Thoracic aorta (tissue), 2 donors: Measurements from ENCODE around the gene SLC6A9. TPM values are rescaled to one million over a fixed set of nuclear protein-coding genes. Genes with fewer than 3 reads are reported as not detected.

Experiments
- ATAC-seq: fragments of 150-250 bp; one replicate; pipeline ENCODE4 v1.8.0; 2017; ENCODE audit warnings: low read depth; ENCODE audit not compliant: insufficient number of reproducible peaks, low FRiP score
- DNase-seq: peaks from one replicate; pipeline ENCODE4 v3.0.0-alpha.2; 2020; ENCODE audit warnings: low spot score
- H3K27ac ChIP-seq, 2 donors: fragments of 200-600 bp; sonication (generic); 1 replicate in 1 of 2; 2 replicates in 1 of 2; pipeline ENCODE4 v1.5.1; 2016; ENCODE audit warnings: mild to moderate bottlenecking in 2 of 2, moderate library complexity in 2 of 2
- H3K27me3 ChIP-seq: fragments of 200-600 bp; sonication (generic); replicated peaks from 2 replicates; pipeline ENCODE4 v1.6.0; 2016; ENCODE audit warnings: mild to moderate bottlenecking; ENCODE audit not compliant: insufficient read depth
- H3K36me3 ChIP-seq: fragments of 200-600 bp; sonication (generic); one replicate; pipeline ENCODE4 v1.5.1; 2016
- H3K4me1 ChIP-seq, 2 donors: fragments of 200-600 bp; sonication (generic); 1 replicate in 1 of 2; 2 replicates in 1 of 2; pipeline versions ENCODE4 v1.5.1 to v1.6.0; 2016; ENCODE audit warnings: low read depth in 2 of 2, mild to moderate bottlenecking in 1 of 2; ENCODE audit not compliant: control insufficient read depth in 1 of 2
- H3K4me3 ChIP-seq: fragments of 200-600 bp; sonication (generic); 2 replicates; pipeline ENCODE4 v1.5.1; 2016; ENCODE audit warnings: mild to moderate bottlenecking
- H3K9me3 ChIP-seq: fragments of 200-600 bp; sonication (generic); 2 replicates; pipeline ENCODE4 v1.5.1; 2016
- CTCF ChIP-seq: fragments of 200-600 bp; sonication (generic); IDR thresholded peaks from one replicate; pipeline ENCODE4 v1.5.1; 2019; ENCODE audit warnings: antibody characterized with exemption
- total RNA-seq, 2 donors: library from RNA; depleted of rRNA; stranded (reverse); fragments of >200 nt; gene quantifications; one replicate each; pipeline versions ENCODE4 v1.1.0 to v1.2.3, GENCODE V29; 2016

The SLC6A9 gene
- total RNA-seq, 2 donors from 2014 or later = 15.0 to 26.8 TPM

- Histone ChIP-seq H3K9me3 (no peaks in the 10 kb centered on the region), H3K4me1 (peaks cover 8 to 27% of the 10 kb centered on the region in 2 donors), H3K27ac (peak overlapping the region; percentile 24 to 38), H3K36me3 (peaks cover 3% of the 10 kb centered on the region), H3K27me3 (no peaks in the 10 kb centered on the region), H3K4me3 (no peak overlapping the region)
- ATAC-seq (no peak), DNase-seq (no peak)
- TF ChIP-seq CTCF = no peak
Observed at GRCh38 chr1:43995984-43996732, 35.1 kb downstream of the SLC6A9 start.

- Histone ChIP-seq H3K4me1 (peaks cover 13 to 36% of the 10 kb centered on the region in 2 donors), H3K27ac (no peak overlapping the region), H3K36me3 (no peaks in the 10 kb centered on the region), H3K27me3 (no peaks in the 10 kb centered on the region), H3K9me3 (no peaks in the 10 kb centered on the region), H3K4me3 (no peak overlapping the region)
- TF ChIP-seq CTCF = no peak
- ATAC-seq = no peak
- DNase-seq = no peak
Observed at GRCh38 chr1:43994794-43995790, 36.2 kb downstream of the SLC6A9 start.

GRCh38 chr1:43994071-43994470 lies 37.2 kb downstream of the SLC6A9 start:
- ATAC-seq (no peak), DNase-seq (no peak)
- Histone ChIP-seq H3K4me3 (no peak overlapping the region), H3K27ac (no peak overlapping the region), H3K36me3 (no peaks in the 10 kb centered on the region), H3K4me1 (peaks cover 13 to 36% of the 10 kb centered on the region in 2 donors), H3K9me3 (no peaks in the 10 kb centered on the region), H3K27me3 (no peaks in the 10 kb centered on the region)
- TF ChIP-seq CTCF = no peak

- Histone ChIP-seq H3K36me3 (no peaks in the 10 kb centered on the region), H3K27me3 (no peaks in the 10 kb centered on the region), H3K4me3 (no peak overlapping the region), H3K9me3 (no peaks in the 10 kb centered on the region), H3K27ac (no peak overlapping the region), H3K4me1 (peaks cover 13 to 36% of the 10 kb centered on the region in 2 donors)
- TF ChIP-seq CTCF = no peak
- no peak for DNase-seq
- no peak for ATAC-seq
Observed at GRCh38 chr1:43993206-43993914, 37.9 kb downstream of the SLC6A9 start.
